Vagina (tissue), 2 donors: ENCODE data around the gene MESP2. TPM values are rescaled to one million over a fixed set of nuclear protein-coding genes. Genes with fewer than 3 reads are reported as not detected.
A peak's percentile ranks its signal among the peaks of the same experiment; 100 is the strongest.

Experiments
- DNase-seq, 2 donors: peaks; one replicate each; pipeline ENCODE4 v3.0.0-alpha.2; 2017; ENCODE audit errors: extremely low spot score in 2 of 2
- H3K27ac ChIP-seq: fragments of 200-600 bp; sonication (generic); one replicate; pipeline ENCODE4 v1.5.1; 2019
- H3K27me3 ChIP-seq: fragments of 200-600 bp; sonication (generic); one replicate; pipeline ENCODE4 v1.5.1; 2019
- H3K36me3 ChIP-seq, 2 donors: fragments of 200-600 bp; sonication (generic); one replicate each; pipeline ENCODE4 v1.5.1; 2017 to 2019
- H3K4me1 ChIP-seq: fragments of 200-600 bp; sonication (generic); one replicate; pipeline ENCODE4 v1.5.1; 2019
- H3K4me3 ChIP-seq, 2 donors: fragments of 200-600 bp; sonication (generic); 1 replicate in 1 of 2; 2 replicates in 1 of 2; pipeline ENCODE4 v1.5.1; 2016 to 2019
- H3K9me3 ChIP-seq: fragments of 200-600 bp; sonication (generic); one replicate; pipeline ENCODE4 v1.5.1; 2019
- POLR2A ChIP-seq, 2 donors: fragments of 450-650 bp; IDR thresholded peaks; one replicate each; pipeline ENCODE4 v1.6.1; 2017; ENCODE audit warnings: antibody characterized with exemption in 2 of 2, mild to moderate bottlenecking in 2 of 2, moderate library complexity in 2 of 2
- POLR2AphosphoS5 ChIP-seq, 2 donors: sonication (generic); formaldehyde crosslinking; IDR thresholded peaks; one replicate each; pipeline ENCODE4 v1.9.0; 2017; ENCODE audit warnings: antibody characterized with exemption in 2 of 2, mild to moderate bottlenecking in 2 of 2, low read depth in 1 of 2; ENCODE audit not compliant: insufficient read depth in 1 of 2
- intact Hi-C: fragments of 100-400 bp; cut with DNase I; formaldehyde crosslinking; loops from one replicate; pipeline ENCODE4 v1.15.1; 2023
- total RNA-seq: library from RNA; depleted of rRNA; stranded (reverse); fragments of >200 nt; gene quantifications from one replicate; pipeline ENCODE4 v1.2.3, GENCODE V29; 2016
- TF ChIP-seq, protein P1 (sequence below), 3 experiments: fragments of 450-650 bp in 2 of 3; fragments of 200-600 bp in 1 of 3; sonication (generic) in 1 of 3; IDR thresholded peaks; one replicate each; pipeline ENCODE4 v1.5.1; 2017 to 2019; ENCODE audit warnings: antibody characterized with exemption in 3 of 3, mild to moderate bottlenecking in 2 of 3, moderate library complexity in 2 of 3

Gene MESP2
- total RNA-seq, 1 donor from 2014 or later, result not detected

DNA sequence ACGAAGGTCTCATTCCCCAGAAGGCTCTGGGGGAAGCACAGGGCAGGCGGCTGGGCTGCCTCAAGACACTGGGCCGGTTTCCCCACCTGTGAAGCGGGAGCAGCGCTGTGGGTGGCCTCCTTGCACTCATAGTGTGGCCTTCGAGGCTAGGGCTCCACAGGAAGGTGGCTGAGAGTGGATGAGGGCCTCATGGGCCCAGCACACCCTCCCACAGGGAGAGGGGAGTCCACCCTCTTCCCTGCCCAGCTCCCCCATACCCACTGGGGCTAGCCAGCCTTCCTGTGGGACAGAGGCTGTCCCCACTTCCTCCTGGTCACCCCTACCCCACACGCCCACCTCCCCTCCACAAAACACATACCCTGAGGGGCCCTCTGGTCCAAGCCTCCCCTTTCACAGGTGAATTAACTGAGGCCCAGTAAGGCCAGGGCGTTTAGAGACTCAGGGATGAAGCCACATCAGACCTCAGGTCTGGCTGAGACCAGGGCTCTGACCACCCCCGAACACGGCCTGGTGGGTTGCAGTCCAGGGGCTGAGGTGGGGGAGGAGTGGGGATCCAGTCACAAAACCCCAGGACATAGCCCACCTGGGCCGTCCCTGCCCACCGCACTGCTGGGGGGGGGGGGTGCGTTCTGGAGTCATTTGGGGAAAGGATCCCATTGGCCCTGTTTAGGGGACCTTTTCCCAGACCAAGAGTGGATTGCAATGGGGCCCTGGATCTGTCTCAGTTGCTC, 37.4 kb downstream of the MESP2 start:
- TF ChIP-seq POLR2AphosphoS5 (IDR thresholded peaks at IDR 0.05; ENCODE audit: insufficient read depth in 1 of 2, low read depth in 1 of 2) (no peak), POLR2A (IDR thresholded peaks at IDR 0.05) (no peak)
- TF ChIP-seq, protein P1, sequence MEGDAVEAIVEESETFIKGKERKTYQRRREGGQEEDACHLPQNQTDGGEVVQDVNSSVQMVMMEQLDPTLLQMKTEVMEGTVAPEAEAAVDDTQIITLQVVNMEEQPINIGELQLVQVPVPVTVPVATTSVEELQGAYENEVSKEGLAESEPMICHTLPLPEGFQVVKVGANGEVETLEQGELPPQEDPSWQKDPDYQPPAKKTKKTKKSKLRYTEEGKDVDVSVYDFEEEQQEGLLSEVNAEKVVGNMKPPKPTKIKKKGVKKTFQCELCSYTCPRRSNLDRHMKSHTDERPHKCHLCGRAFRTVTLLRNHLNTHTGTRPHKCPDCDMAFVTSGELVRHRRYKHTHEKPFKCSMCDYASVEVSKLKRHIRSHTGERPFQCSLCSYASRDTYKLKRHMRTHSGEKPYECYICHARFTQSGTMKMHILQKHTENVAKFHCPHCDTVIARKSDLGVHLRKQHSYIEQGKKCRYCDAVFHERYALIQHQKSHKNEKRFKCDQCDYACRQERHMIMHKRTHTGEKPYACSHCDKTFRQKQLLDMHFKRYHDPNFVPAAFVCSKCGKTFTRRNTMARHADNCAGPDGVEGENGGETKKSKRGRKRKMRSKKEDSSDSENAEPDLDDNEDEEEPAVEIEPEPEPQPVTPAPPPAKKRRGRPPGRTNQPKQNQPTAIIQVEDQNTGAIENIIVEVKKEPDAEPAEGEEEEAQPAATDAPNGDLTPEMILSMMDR (IDR thresholded peaks at IDR 0.05), result no peak
- peaks cover 61% of the 10 kb centered on the region for H3K4me1 ChIP-seq
- H3K4me3 ChIP-seq, result peak overlapping the region; percentile 57 to 66
- intact Hi-C loops, result no loop called here
- H3K27ac ChIP-seq, result peak overlapping the region; percentile 72
- no peaks in the 10 kb centered on the region for H3K9me3 ChIP-seq
- no peaks in the 10 kb centered on the region for H3K36me3 ChIP-seq
- no peak for DNase-seq
- no peaks in the 10 kb centered on the region for H3K27me3 ChIP-seq

DNA sequence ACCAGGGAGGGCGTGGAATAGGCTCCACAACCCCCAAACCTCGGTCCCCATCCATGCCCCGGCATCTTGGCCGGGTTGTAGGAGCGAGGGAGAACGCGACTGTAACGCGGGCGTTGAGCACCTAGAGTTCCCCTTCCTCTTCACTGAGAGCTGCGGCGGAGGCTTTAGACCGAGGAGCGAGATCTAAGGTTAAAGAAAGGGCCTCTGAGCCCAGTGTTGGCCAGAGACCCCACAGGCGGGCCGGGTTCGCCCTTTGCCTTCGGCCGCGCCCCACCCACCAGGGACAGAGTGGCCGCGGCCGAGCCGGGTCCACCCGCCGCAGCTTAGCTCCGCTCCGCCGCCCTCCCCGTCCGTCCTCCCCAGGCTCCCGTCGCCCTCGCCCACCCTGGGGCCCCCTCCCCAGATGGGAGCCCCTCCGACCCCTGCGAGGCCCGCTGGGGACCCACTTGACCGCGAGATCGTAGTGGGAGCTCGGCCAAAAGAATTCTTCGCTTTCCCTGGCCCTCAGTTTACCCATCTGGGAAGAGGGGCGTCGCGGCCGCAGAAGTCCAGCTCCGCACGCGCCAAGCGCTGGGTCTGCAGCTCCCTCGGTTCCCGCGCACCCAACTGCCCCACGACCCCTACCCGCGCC, 38.1 kb downstream of the MESP2 start:
- H3K27me3 ChIP-seq, result no peaks in the 10 kb centered on the region
- H3K4me1 ChIP-seq, result peaks cover 54% of the 10 kb centered on the region
- intact Hi-C loops, result no loop called here
- H3K27ac ChIP-seq, result peak overlapping the region; percentile 72
- peak overlapping the region; percentile 57 to 66 for H3K4me3 ChIP-seq
- H3K9me3 ChIP-seq, result no peaks in the 10 kb centered on the region
- no peaks in the 10 kb centered on the region for H3K36me3 ChIP-seq
- DNase-seq, result no peak
- TF ChIP-seq, protein P1 (IDR thresholded peaks at IDR 0.05), result no peak
- TF ChIP-seq POLR2AphosphoS5 (IDR thresholded peaks at IDR 0.05; ENCODE audit: insufficient read depth in 1 of 2, low read depth in 1 of 2), result peak in 1 of 2 donors; percentile 14

DNA sequence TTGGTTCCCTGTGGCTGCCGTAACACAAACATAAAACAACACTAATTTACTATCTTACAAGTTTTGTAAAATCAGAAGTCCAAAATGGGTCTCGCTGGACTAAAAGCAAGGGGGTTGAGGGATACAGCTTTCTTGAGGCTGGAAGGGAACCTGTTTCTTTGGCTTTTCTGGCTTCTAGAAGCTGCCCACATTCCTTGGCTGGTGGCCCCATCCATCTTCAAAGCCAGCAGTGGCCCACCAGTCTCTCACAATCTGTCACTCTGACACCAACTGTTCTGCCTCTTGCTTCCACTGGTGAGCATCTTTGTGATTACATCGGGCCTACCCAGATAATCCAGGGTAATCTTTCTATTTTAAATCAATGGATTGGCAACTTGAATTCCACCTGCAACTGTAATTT, 39.6 kb downstream of the MESP2 start:
- intact Hi-C loops, result no loop called here

DNA sequence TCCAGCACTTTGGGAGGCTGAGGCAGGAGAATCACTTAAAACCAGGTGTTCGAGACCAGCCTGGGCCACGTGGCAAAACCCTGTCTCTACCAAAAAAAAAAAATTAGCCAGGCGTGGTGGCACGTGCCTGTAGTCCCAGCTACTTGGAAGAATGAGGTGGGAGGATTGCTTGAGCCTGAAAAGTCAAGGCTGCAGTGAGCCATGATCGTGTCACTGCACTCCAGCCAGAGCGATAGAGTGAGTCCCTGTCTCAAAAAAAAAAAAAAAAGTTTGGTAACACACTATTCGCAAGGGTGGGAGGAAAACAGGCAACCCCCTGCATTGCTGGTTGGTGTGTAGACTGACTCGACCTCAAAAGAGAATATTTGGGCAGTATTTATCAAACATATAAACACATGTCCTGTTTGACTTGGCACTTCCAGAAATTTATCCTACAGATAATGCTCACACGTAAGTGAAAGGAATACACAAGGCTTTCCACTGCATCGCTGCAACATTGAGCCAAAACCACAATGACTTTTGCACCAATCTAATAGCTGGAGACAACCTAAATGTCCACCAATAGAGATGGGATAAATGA, 41.7 kb downstream of the MESP2 start:
- H3K4me3 ChIP-seq, result no peak overlapping the region
- peaks cover 25% of the 10 kb centered on the region for H3K4me1 ChIP-seq
- no peaks in the 10 kb centered on the region for H3K9me3 ChIP-seq
- no peaks in the 10 kb centered on the region for H3K27me3 ChIP-seq
- no peak overlapping the region for H3K27ac ChIP-seq
- intact Hi-C loops, result no loop called here
- DNase-seq, result no peak
- TF ChIP-seq, protein P1 (IDR thresholded peaks at IDR 0.05), result no peak
- TF ChIP-seq POLR2AphosphoS5 (IDR thresholded peaks at IDR 0.05; ENCODE audit: insufficient read depth in 1 of 2, low read depth in 1 of 2) (no peak), POLR2A (IDR thresholded peaks at IDR 0.05) (no peak)
- no peaks in the 10 kb centered on the region for H3K36me3 ChIP-seq

More for the DNA sequence above, 39.6 kb downstream of the MESP2 start:
- Histone ChIP-seq H3K27me3 (no peaks in the 10 kb centered on the region), H3K4me1 (peaks cover 42% of the 10 kb centered on the region), H3K36me3 (no peaks in the 10 kb centered on the region), H3K27ac (no peak overlapping the region), H3K4me3 (no peak overlapping the region), H3K9me3 (no peaks in the 10 kb centered on the region)
- DNase-seq, result no peak
- TF ChIP-seq POLR2A (IDR thresholded peaks at IDR 0.05) (no peak), POLR2AphosphoS5 (IDR thresholded peaks at IDR 0.05; ENCODE audit: insufficient read depth in 1 of 2, low read depth in 1 of 2) (no peak)
- TF ChIP-seq, protein P1 (IDR thresholded peaks at IDR 0.05), result no peak
